HG03095 (cell line): ENCODE data around the gene CTTNBP2.

Experiments
- ATAC-seq: cut with Tn5 transposase; IDR thresholded peaks from one replicate; pipeline ENCODE4 v1.9.1; 2021; ENCODE audit warnings: moderate library complexity; ENCODE audit not compliant: unreplicated experiment

CTTNBP2 gene

DNA sequence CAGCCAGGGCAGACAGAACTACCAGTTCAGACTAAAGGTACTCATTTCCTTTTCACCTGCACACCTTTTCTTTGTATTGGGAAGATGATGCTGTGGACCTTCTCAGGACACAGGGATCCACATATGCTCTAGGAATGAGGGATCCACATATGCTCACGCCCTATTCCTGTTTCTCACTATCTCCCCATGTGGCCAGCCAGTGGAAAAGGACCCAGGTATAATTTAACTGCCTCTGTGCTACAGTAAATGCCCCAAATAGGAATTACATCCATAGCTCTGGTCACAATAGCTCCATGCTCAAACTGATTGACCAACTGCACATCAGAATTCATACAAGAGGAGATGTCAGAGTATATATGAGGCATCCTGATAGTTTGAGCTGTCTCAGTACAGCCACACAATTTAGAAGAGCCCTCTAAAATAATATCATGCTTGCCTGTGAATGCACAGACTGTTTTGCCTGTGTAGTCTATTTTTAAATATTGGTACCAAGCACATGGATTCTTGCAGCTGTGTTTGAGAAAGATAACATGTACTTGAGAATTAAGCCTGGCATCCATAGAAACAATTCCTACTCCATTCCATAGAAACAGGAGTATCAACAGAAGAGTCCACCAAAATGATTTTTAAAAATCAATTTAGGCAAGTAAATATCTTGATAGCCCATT lies 43.7 kb downstream of the CTTNBP2 start:
- ATAC-seq: no peak

DNA sequence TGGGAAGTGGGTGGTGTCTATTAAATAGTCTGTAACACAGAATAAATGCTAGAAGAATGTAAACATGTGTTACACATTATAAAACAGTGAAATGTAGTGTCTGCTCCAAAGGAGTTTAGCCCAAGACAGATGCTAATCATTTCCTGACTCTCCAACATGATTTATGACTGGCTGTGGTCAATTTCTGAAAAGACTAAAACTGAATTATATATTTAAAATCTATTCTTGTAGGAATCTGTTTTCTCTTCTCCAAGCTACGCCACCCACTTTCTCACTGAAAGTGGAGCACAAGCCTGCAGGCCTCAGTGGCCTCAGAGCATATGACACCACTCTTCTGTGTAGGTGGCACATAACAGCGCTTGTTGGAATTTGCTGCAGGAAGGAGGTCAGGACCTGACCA lies 44.4 kb downstream of the CTTNBP2 start:
- no peak for ATAC-seq

- ATAC-seq: no peak
Measured at GRCh38 chr7:117827862-117828261, 45.4 kb downstream of the CTTNBP2 start.

DNA sequence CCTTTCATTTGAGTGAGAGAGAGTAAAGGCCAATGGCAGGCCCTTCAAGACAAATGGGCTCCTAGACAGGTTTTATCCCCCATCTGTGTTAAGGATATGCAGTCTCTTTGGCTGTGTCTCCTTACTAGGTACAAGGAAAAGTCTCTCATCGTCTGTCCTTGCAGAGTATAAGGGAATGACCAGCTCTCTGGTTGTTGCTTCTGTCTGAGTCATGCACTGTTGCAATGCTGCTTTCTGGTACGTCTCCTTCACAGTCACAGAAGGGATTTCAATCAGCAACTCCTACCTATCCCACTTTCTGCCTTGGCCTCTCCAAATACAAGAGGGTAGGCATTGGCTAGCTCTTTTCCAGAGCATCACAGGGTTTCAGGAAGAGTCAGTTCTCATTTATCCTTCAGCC lies 48.1 kb downstream of the CTTNBP2 start:
- ATAC-seq: no peak

GRCh38 chr7:117824592-117824991 lies 48.6 kb downstream of the CTTNBP2 start:
- no peak for ATAC-seq

GRCh38 chr7:117819558-117819957 lies 53.7 kb downstream of the CTTNBP2 start:
- ATAC-seq: no peak

DNA sequence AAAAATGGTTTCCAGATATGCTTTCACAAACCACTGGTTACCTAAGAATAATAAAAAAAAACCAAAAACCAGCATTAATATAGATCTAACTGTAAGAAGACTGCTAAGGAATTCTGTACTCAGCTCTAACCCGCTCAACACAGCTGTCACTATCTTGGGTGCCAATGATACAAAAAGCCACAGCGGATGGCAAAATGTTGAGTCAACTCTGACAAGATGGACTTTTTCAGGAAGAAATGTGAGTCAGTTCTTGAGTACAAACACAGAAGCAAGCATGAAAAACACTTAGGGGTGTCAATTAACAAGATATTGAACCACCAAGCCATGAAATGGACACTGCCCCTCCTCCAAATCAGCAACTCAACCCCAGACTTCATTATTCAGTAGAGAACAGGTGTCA lies 55.0 kb downstream of the CTTNBP2 start:
- no peak for ATAC-seq

GRCh38 chr7:117816727-117817126 lies 56.5 kb downstream of the CTTNBP2 start:
- ATAC-seq: no peak

DNA sequence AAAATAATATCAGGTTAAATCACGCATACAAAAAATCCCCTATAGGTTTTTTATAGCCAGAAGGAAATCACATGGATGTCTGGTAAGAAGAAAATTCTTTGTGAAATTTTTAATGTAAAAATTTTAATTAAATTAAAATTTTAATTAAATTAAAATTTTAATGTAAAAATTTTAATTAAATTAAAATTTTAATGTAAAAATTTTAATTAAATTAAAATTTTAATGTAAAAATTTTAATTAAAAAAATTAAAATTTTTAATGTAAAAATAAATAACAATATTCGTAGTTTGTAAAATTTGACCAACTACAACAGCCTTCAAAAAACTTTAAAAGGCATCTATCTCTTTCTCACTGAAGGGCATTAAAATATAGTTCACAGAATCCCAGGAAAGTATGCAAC lies 61.5 kb downstream of the CTTNBP2 start:
- no peak for ATAC-seq

DNA sequence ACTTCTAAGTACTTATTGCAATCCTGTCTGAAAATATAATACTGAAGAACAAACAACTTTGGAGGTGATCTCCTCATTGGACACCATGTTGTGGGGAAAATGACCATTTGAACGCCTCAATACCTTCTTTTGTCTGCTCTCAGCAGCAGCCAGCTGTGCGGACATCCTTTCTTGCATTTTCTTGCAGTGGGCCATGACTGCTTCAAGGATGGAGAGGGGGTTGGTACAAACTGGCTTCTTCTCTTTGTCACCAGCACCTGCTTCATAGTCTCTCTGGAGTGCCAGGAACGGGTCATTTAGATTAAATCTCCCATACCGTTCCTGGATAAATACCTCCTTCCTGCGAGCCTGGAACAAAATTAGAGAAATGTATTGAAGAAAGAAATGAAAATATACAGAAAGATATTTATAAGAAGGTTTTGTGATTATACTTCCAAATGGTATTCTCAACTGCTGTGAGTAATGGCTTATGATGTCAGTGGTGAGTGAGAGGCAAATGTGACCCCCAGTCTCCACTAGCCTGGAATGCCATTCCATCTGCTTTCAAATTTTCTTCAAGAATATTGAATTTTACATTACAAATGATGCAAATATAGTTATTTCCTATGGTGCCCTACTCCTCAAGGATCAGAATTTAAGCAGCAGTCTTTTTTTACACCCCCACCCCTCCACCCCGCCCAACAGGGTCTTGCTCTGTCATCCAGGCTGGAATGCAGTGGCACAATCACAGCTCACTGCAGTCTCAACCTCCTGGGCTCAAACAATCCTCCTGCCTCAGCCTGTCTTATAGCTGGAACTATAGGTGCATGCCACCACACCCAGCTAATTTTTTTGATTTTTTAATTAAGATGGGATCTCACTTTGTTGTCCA lies 62.4 kb downstream of the CTTNBP2 start:
- ATAC-seq: no peak

DNA sequence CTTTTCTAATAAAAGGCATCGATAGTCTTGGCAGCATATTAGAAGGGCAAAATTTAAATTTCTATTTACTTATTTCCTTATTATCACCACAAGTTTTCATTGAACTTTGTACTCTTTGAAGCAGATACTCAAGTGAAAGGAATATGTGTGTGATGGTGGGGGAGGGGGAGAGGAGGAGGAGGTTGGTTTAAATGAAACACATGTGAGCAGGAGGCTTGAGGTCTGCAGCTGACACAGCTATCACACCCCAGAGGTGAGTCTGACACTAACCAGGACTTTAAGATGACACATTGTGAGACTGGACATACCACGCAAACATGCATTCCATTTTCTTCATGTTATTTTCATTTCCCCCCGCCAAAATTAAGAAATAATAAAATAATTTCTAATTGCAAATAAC lies 63.3 kb downstream of the CTTNBP2 start:
- no peak for ATAC-seq

- ATAC-seq: no peak
Measured at GRCh38 chr7:117808910-117809705, 64.1 kb downstream of the CTTNBP2 start.

- no peak for ATAC-seq
Measured at GRCh38 chr7:117808341-117808757, 64.9 kb downstream of the CTTNBP2 start.

DNA sequence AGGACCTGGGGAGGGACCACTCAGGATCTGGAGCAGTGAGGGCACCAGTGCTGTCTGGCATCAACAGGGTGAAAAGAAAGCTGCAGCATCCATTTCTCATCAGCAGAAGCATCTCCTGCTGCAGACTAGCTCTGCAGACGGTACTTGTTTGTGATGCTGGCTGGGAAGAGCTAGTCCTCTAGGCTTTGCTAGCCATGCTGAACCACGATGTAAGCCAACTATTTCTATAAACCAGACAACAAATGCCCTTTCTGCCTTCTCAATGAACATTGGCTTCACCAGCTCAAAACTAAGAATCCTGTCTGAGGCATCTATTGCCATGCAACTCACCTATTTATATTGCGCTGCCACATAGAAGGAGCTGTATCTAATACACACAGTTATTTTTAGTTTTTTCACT lies 65.6 kb downstream of the CTTNBP2 start:
- ATAC-seq: no peak

DNA sequence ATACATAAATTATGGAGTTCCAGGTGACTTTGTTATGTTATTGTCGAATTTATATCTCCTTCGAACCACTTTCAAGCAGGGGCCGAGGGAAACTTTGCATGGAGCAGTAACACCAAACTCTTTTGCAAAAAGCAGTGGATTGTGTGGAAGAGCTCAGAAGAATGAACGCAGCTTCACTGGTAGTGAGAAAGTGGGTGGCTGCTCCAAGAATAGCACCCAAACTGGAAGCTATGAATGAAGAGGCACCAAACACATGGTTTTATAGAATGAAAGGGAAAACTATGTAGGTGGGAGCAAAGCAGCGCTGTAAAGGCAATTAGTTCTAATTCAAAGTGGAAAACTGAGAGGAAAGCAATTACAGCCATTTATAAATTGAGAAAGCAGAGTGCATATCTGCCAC lies 67.2 kb downstream of the CTTNBP2 start:
- no peak for ATAC-seq

DNA sequence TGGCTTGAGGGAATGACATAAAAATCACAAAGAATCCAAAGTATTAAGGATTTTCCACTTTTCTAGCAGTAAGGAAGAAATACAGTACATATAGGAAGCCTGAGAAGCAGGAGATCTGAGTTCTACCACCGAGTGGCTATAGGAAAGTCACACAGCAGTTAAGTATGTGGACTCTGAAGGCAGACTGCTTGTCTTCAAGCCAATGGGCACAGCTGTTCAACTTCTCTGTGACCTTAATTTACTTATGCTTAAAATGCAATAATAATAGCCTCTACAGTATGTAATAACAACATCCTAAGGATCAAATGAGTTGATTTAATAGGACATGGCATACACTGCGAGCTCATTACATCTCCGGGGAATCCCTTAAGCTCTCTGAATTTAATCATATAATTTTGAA lies 68.0 kb downstream of the CTTNBP2 start:
- ATAC-seq: no peak

GRCh38 chr7:117803476-117803875 lies 69.8 kb downstream of the CTTNBP2 start:
- no peak for ATAC-seq

- no peak for ATAC-seq
Measured at GRCh38 chr7:117802660-117803059, 70.6 kb downstream of the CTTNBP2 start.

GRCh38 chr7:117800841-117801240 lies 72.4 kb downstream of the CTTNBP2 start:
- ATAC-seq: no peak

- no peak for ATAC-seq
Measured at GRCh38 chr7:117800406-117800805, 72.8 kb downstream of the CTTNBP2 start.

DNA sequence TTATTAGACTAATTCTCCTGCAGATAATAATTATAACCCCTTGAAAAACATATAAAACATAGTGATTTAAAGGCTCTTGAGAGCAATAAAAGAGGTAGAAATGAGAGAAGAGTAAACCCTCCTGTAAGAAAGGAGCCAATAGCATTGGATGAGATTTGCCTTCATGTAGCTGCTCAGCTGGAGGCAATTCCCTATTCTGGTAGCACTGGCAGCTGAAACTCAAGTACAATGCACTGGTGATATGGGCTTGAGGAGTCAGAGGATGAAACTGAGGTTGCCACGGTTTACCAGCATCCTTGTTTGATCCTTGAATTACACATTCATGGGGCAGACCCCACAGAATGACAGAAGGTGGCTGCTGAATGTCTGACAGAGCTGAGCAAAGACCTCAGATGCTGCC lies 76.4 kb downstream of the CTTNBP2 start:
- ATAC-seq: no peak

DNA sequence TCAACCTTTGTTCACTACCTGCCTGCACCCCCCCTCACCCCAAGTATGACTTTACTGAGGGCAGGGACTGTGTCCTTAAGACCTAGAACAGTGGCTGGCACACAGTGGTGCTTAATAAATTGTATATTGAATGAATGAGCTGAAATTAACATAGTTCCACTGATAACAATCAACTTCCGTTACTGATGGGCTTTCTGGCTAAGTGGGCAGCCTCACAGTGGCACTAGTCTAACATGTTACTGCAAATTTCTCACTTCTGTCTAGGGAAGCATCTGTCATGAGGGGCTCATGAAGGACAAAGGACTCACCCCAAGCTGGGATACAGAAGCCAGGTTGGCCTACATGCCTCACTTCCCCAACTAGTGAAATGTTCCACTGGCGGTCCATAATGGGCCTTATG lies 79.3 kb downstream of the CTTNBP2 start:
- ATAC-seq: no peak
